ENCODE results near the gene CFAP119. TPM values are rescaled to one million over a fixed set of nuclear protein-coding genes. Genes with fewer than 3 reads are reported as not detected.

The CFAP119 gene
- total and polyA plus RNA-seq, 7 donors, result 0.48 to 3.0 (median 0.69) TPM

- intact Hi-C loops (cut with DNase I), result no loop called here
- Histone ChIP-seq H3K4me1 (no peaks in the 10 kb centered on the region), H3K9me3 (no peaks in the 10 kb centered on the region), H3K4me3 (peak overlapping the region; percentile 98), H3K27ac (peak overlapping the region; percentile 83), H3K27me3 (ENCODE audit: insufficient read depth in 3 of 3, low read length in 2 of 3) (no peaks in the 10 kb centered on the region), H3K36me3 (ENCODE audit: insufficient read depth in 1 of 2, low read depth in 1 of 2) (peaks cover 2 to 33% of the 10 kb centered on the region in 2 donors)
- ATAC-seq (peak; percentile 48 to 52 (median 50)), DNase-seq (no peak)
- WGBS, 3 donors, result 59 to 67% (median 64%) methylated on average over 7 of the region's 7 CpGs
- TF ChIP-seq, protein P1, sequence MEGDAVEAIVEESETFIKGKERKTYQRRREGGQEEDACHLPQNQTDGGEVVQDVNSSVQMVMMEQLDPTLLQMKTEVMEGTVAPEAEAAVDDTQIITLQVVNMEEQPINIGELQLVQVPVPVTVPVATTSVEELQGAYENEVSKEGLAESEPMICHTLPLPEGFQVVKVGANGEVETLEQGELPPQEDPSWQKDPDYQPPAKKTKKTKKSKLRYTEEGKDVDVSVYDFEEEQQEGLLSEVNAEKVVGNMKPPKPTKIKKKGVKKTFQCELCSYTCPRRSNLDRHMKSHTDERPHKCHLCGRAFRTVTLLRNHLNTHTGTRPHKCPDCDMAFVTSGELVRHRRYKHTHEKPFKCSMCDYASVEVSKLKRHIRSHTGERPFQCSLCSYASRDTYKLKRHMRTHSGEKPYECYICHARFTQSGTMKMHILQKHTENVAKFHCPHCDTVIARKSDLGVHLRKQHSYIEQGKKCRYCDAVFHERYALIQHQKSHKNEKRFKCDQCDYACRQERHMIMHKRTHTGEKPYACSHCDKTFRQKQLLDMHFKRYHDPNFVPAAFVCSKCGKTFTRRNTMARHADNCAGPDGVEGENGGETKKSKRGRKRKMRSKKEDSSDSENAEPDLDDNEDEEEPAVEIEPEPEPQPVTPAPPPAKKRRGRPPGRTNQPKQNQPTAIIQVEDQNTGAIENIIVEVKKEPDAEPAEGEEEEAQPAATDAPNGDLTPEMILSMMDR (IDR thresholded peaks at IDR 0.05), result no peak
Observed at GRCh38 chr16:30785126-30786106, 23.6 kb upstream of the CFAP119 start.

DNA sequence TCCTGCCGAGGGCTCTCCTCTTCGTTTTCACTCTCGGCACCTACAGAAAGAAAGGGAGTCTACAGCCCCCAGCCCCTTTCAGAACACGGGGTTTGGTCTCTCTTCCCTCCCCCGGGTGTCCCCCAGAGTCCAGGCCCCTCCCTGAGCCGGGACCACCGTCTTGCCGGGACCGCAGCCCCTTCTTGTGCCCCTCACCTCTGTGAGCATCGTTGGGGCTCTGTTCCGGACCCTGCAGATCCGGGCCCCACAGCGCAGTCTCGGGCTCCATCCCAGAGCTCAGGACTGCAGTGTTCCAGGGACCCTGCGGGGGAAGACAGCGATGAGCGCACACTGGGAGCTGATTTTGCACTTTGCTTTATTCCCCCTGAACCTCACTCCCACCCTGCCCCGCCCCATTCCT, 22.4 kb upstream of the CFAP119 start:
- Histone ChIP-seq H3K4me3 (no peak overlapping the region), H3K36me3 (ENCODE audit: insufficient read depth in 1 of 2, low read depth in 1 of 2) (peaks cover 2 to 33% of the 10 kb centered on the region in 2 donors), H3K27me3 (ENCODE audit: insufficient read depth in 3 of 3, low read length in 2 of 3) (no peaks in the 10 kb centered on the region), H3K4me1 (no peaks in the 10 kb centered on the region), H3K9me3 (no peaks in the 10 kb centered on the region), H3K27ac (no peak overlapping the region)
- 83 to 87% (median 86%) methylated on average over 16 to 18 of the region's 18 CpGs for WGBS, 3 donors
- intact Hi-C loops (cut with DNase I), result no loop called here
- ATAC-seq (no peak), DNase-seq (no peak)
- TF ChIP-seq, protein P1 (IDR thresholded peaks at IDR 0.05), result no peak

DNA sequence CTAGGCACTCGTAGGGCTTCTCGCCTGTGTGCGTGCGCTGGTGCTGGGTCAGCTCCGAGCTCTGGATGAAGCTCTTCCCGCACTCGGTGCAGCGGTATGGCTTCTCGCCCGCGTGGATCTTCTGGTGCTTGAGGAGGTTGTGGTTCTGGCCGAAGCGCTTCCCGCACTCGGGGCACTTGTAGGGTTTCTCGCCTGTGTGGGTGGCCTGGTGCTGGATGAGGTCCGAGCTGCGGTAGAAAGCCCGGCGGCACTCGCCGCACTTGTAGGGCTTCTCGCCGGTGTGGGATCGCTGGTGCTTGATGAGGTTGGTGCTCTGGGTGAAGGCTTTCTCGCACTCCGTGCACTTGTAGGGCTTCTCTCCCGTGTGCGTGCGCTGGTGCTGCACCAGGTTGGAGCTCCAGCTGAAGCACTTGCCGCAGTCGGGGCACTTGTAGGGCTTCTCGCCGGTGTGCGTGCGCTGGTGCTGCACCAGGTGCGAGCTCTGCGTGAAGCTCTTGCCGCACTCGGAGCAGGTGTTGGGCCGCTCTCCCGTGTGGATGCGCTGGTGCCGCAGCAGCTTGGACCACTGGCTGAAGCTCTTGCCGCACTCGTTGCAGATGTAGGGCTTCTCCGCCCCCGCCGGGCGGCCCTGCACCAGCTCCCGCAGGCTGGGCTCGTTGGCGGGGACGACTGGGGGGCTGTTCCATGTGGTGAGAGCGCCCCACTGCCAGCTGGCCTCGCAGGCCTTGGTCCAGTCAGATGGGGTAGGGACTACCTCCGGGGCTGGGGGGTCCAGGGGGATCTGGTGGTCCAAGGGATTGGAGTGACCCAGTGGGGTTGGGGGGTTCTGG, 21.6 kb upstream of the CFAP119 start:
- ATAC-seq (no peak), DNase-seq (no peak)
- WGBS, 3 donors, result 90 to 92% (median 91%) methylated on average over 54 to 57 of the region's 57 CpGs
- Histone ChIP-seq H3K36me3 (ENCODE audit: insufficient read depth in 1 of 2, low read depth in 1 of 2) (peaks cover 2 to 33% of the 10 kb centered on the region in 2 donors), H3K4me3 (no peak overlapping the region), H3K27ac (no peak overlapping the region), H3K4me1 (peaks cover 4% of the 10 kb centered on the region), H3K9me3 (no peaks in the 10 kb centered on the region), H3K27me3 (ENCODE audit: insufficient read depth in 3 of 3, low read length in 2 of 3) (no peaks in the 10 kb centered on the region)
- intact Hi-C loops (cut with DNase I), result no loop called here
- TF ChIP-seq, protein P1 (IDR thresholded peaks at IDR 0.05), result no peak

DNA sequence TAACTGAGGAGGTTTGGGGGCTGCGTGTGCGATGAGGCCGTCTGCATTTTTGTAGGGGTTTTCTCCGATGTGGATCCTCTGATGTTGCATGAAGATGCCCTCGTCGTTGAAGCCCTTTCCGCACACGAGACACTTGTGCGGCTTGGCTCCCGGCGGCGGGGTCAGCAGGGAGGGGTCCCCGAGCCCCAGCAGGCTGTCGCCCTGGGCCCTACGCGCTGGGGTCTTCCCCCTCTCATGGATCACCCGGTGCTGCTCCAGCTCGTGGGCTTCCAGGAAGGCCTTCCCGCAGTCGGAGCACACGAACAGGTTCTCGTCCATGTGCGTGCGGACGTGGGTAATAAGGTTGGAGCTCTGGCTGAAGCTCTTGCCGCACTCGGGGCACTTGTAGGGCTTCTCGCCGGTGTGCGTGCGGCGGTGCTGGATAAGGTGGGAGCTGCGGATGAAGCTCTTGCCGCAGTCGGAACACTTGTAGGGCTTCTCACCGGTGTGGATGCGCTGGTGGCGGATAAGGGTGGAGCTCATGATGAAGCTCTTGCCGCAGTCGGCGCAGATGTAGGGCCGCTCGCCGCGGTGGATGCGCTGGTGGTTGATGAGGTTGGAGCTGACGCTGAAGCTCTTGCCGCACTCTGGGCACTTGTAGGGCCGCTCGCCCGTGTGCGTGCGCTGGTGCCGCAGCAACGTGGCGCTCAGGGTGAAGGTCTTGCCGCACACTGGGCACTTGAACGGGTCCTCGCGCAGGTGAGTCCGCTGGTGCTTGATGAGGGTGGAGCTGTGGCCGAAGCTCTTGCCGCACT, 20.8 kb upstream of the CFAP119 start:
- no peak overlapping the region for H3K4me3 ChIP-seq
- no peak for ATAC-seq

More for the DNA sequence above, 20.8 kb upstream of the CFAP119 start:
- Histone ChIP-seq H3K36me3 (ENCODE audit: insufficient read depth in 1 of 2, low read depth in 1 of 2) (peaks cover 2 to 33% of the 10 kb centered on the region in 2 donors), H3K27ac (no peak overlapping the region), H3K9me3 (no peaks in the 10 kb centered on the region), H3K27me3 (ENCODE audit: insufficient read depth in 3 of 3, low read length in 2 of 3) (no peaks in the 10 kb centered on the region), H3K4me1 (peaks cover 12% of the 10 kb centered on the region)
- intact Hi-C loops (cut with DNase I), result no loop called here
- WGBS, 3 donors, result 94% methylated on average over 63 of the region's 63 CpGs
- TF ChIP-seq, protein P1 (IDR thresholded peaks at IDR 0.05), result no peak
- DNase-seq, result no peak

All from psoas muscle (tissue), 8 donors.